Erythroblast (primary cell): Measurements from ENCODE around the gene GPR156.
A peak's percentile ranks its signal among the peaks of the same experiment; 100 is the strongest.
"Not testable (repeated sequence)": the region's sequence is repeated elsewhere in the genome, so short reads cannot be mapped to it uniquely, and the experiment has no call there.

ENCODE experiments used
- DNase-seq, 2 experiments: peaks; one replicate each; lab custom pipeline; 2025; lab: John Stamatoyannopoulos, UW
- GATA1 ChIP-seq: IDR thresholded peaks from 2 replicates; pipeline ENCODE4 v1.6.1; 2011; ENCODE audit warnings: low read depth, mild to moderate bottlenecking, control low read depth, low read length, moderate library complexity
- POLR2A ChIP-seq: IDR thresholded peaks from 2 replicates; pipeline ENCODE4 v1.6.1; 2011; ENCODE audit warnings: mild to moderate bottlenecking, low read length

Gene GPR156

GRCh38 chr3:120239644-120240043 is 45.4 kb downstream of the GPR156 start:
- TF ChIP-seq POLR2A (no peak), GATA1 (no peak)
- no peak for DNase-seq

- no peak for DNase-seq
- no peak for TF ChIP-seq POLR2A
- no peak for TF ChIP-seq GATA1
Observed at GRCh38 chr3:120227710-120228347, 57.2 kb downstream of the GPR156 start.

GRCh38 chr3:120224237-120224636 is 60.8 kb downstream of the GPR156 start:
- DNase-seq, result no peak
- TF ChIP-seq POLR2A (no peak), GATA1 (no peak)

GRCh38 chr3:120218981-120219380 is 66.0 kb downstream of the GPR156 start:
- DNase-seq, result no peak
- TF ChIP-seq POLR2A (no peak), GATA1 (no peak)

- not testable (repeated sequence) for DNase-seq
Observed at GRCh38 chr3:120216633-120217032, 68.4 kb downstream of the GPR156 start.

- DNase-seq, result no peak
- no peak for TF ChIP-seq POLR2A
- TF ChIP-seq GATA1, result no peak
Observed at GRCh38 chr3:120214176-120214575, 70.8 kb downstream of the GPR156 start.

- TF ChIP-seq GATA1 (no peak), POLR2A (no peak)
- no peak for DNase-seq
Observed at GRCh38 chr3:120212505-120212904, 72.5 kb downstream of the GPR156 start.

- no peak for TF ChIP-seq GATA1
- TF ChIP-seq POLR2A, result no peak
- no peak for DNase-seq
Observed at GRCh38 chr3:120209425-120209824, 75.6 kb downstream of the GPR156 start.

GRCh38 chr3:120204338-120204737 is 80.7 kb downstream of the GPR156 start:
- no peak for TF ChIP-seq GATA1
- no peak for TF ChIP-seq POLR2A
- DNase-seq, result no peak

GRCh38 chr3:120203621-120204020 is 81.4 kb downstream of the GPR156 start:
- DNase-seq, result no peak
- TF ChIP-seq POLR2A (no peak), GATA1 (no peak)

- TF ChIP-seq POLR2A, result no peak
- no peak for TF ChIP-seq GATA1
Observed at GRCh38 chr3:120203016-120203415, 82.0 kb downstream of the GPR156 start.

GRCh38 chr3:120202363-120202762 is 82.7 kb downstream of the GPR156 start:
- no peak for TF ChIP-seq GATA1
- no peak for TF ChIP-seq POLR2A
- no peak for DNase-seq

More at GRCh38 chr3:120203016-120203415, 82.0 kb downstream of the GPR156 start:
- DNase-seq, result no peak

GRCh38 chr3:120200493-120201235 is 84.4 kb downstream of the GPR156 start:
- TF ChIP-seq POLR2A (no peak), GATA1 (no peak)
- DNase-seq, result no peak

- TF ChIP-seq GATA1, result no peak
- TF ChIP-seq POLR2A, result no peak
- peak; percentile 5 to 22 for DNase-seq
Observed at GRCh38 chr3:120198305-120198878, 86.6 kb downstream of the GPR156 start.
